GM19025 (cell line): ENCODE measurements around the gene ELAVL2.

Experiments used
- ATAC-seq: cut with Tn5 transposase; IDR thresholded peaks from one replicate; pipeline ENCODE4 v1.9.1; 2021; ENCODE audit warnings: mild to moderate bottlenecking, low read depth, moderate library complexity; ENCODE audit not compliant: unreplicated experiment

ELAVL2 gene

DNA sequence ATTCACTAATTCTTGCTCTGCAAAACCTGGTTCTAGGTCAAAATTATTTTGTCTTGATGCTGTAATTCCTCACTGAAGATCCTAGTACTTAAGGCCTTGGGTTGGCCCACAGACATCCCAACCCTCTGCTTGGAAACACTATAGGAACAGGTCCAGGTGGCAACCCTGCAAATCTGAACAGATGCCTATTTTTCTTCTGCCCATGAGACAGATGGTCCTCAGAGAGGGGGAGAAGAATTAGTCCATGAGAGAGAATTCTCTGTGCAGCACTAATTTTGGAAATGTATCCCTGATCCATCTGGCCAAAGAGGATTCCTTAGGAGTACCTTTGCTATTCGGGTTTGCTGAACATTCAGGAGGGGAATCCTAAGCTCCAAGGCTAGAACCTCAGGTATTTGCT lies 156.3 kb downstream of the ELAVL2 start:
- no peak for ATAC-seq

GRCh38 chr9:23665635-23666034 lies 160.4 kb downstream of the ELAVL2 start:
- ATAC-seq: no peak

DNA sequence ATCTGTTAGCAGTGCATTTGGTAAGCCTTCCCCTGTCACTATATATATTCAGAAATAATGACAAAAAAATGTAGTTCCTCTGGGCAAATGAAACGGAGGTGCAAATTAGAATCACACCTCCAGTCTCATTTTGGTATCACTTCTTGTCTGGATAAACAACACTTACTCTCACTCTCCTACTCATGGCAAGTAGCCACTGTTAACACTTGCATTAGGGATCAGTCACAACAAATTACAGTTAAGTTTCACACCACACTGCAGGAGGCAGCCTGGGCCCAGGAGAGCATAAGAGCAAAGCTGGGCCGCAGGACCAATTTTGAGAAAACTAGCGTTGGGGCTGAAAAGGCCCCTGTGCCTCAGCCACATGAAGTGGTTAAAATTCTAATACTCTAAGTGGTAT lies 161.0 kb downstream of the ELAVL2 start:
- no peak for ATAC-seq

DNA sequence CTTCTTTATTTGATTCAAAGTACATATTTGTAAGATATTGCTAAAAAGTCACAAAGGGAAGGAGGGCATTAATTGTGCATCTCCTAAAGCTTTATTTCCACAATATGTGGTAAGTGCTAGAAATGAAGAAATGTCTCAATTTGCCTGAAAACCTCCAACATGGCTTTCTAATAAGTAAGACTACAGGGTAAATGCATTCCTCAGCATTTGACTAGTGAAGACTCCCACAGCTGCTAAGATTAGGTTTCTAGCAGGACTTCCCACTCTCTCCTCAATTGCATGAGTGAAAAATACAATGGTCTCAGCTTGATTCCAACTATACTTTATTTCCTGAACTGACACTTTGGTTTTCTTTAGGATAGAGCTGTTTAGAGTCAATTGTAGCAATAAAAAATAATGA lies 162.1 kb downstream of the ELAVL2 start:
- ATAC-seq: no peak

DNA sequence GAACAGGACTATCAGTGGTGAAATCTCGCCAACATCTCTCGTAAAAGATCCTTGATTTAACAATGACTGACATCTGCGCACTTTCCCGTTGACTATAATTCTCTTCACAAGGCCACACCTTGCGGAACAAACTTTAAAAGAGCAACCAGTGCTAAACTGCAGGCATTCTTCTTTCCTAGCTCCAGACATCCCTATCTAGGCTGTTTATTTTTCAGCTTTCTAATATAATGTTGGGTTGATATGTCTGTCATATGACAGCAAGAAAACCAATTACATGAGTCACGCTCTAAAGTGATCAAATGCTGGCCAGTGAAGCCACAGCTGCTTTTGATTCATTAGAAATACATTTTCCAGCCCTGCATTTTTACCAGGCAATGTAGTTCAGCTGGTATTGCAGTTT lies 162.5 kb downstream of the ELAVL2 start:
- no peak for ATAC-seq

- no peak for ATAC-seq
Observed at GRCh38 chr9:23663125-23663524, 162.9 kb downstream of the ELAVL2 start.

DNA sequence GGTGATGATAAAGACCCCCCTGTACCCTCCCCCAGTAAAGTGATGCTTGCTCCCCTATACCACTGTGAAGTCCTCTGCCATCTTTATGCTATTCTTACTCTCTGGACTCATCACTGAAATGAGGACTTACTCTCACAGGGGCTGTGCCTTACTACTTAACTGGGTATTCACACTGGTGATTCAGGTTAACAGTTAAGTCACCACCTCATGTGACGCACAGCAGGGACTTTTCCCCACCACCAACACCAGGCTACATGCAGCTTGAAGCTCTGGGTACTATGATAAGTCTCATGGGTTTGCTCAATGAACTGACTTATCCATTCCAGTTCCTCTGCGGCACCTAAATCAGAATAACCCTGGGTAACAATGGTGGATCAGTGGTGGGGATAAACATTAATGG lies 163.7 kb downstream of the ELAVL2 start:
- no peak for ATAC-seq

DNA sequence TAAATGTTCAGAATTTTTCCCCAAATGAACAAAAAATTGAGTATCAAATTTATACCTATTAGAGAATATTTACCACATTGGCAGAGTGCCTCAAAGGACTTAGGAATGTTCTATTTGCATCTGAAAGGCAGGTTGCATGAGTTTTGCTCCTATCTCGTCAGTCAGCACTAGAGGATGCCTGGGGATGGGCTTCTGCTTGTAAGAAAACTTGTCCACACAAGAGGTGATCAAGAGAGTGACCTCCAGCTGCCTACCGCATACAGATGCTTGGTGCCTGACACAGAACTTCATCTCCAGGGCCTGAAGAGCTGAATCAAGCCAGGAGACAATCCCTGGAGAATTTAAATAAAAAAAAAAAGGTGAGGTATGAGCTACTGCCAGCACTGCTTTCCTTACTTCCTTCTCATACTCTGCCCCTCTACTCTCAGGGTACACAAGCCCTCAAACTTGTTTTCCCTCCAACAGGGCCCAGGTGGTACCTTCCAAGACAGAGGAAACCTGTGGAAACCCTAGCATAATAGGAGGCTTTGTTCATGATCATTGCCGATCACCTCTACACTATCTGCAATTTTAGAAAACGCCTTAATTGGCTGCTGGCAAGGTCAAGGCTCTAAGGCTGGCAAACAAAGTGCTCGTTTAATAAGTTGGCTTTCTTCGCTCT lies 166.6 kb downstream of the ELAVL2 start:
- no peak for ATAC-seq

- no peak for ATAC-seq
Observed at GRCh38 chr9:23658376-23659258, 167.4 kb downstream of the ELAVL2 start.

DNA sequence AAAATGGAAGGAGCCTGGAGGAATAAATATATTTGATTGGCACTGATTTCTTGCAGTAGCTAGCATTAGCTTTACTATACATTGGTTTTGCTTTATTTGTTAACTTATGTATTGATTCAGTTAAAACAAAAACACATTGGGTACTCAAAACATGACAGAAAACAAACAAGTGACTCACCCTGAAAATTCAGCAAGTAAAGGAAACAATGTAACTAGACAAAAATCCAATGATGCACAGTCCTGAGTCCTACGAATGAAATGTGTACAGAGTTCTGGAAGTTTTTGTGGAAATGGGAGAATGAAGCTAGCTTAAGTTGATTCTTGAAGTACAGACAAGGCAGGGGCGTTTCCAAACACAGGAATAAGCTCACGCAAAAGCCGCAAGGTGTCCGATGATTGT lies 175.0 kb downstream of the ELAVL2 start:
- no peak for ATAC-seq

DNA sequence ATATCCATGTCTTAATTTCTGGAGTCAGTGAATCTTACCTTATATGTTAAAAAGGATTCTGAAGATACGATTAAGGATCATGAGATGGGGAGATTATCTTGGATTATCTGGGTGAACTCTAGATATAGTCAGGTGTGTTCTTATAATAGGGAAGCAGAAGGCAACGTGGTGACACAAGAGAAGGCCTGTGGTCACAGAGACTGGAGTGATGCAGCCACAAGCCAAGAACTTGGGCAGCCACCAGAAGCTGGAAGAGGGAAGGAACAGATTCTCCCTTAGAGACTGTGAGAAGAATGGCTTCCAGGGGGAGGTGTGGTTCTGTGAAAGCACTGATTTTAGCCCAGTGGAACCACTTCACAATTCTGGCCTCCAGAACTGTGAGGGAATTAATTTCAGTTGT lies 177.4 kb downstream of the ELAVL2 start:
- ATAC-seq: no peak

GRCh38 chr9:23644896-23645295 lies 181.1 kb downstream of the ELAVL2 start:
- ATAC-seq: no peak

DNA sequence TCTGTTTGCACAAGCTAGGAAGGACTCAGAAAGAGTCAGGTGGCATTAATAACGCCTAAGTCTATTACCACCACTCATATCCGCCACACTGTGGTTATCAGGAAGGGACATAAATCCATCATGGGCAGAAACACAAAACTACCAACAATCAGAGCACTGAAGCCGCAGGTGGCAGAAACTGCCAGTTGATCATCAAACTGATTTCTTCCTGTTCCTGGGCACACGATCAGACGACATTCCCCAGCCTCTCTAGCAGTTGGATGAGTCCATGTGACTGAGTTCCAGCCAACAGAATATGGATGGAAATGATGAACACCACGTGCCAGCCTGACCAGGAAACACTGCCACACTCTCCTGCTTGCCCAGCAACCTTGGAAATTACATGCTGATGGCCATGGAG lies 181.7 kb downstream of the ELAVL2 start:
- ATAC-seq: no peak

GRCh38 chr9:23643656-23644258 lies 182.3 kb downstream of the ELAVL2 start:
- no peak for ATAC-seq
